MM.1S (cell line): ENCODE results near the gene SLC17A7.

Experiments used
- CTCF ChIP-seq: fragments of 300-600 bp; sonication (generic); IDR thresholded peaks from 2 replicates; pipeline ENCODE4 v1.5.1; 2016; ENCODE audit warnings: antibody characterized with exemption, low read length, mixed read lengths
- EZH2 ChIP-seq: fragments of 300-600 bp; sonication (generic); optimal IDR thresholded peaks from 2 replicates; pipeline ENCODE3; 2017; ENCODE audit warnings: low read depth, mild to moderate bottlenecking, antibody characterized with exemption, low read length, mixed read lengths
- EZH2phosphoT487 ChIP-seq: fragments of 300-600 bp; sonication (generic); IDR thresholded peaks from 2 replicates; pipeline ENCODE4 v1.6.1; 2018; ENCODE audit warnings: antibody characterized with exemption, low read length

- TF ChIP-seq CTCF = no peak
- TF ChIP-seq EZH2 = no peak
- no peak for TF ChIP-seq EZH2phosphoT487
Measured at GRCh38 chr19:49474542-49474924, 33.2 kb upstream of the SLC17A7 start.
